Measurements from ENCODE around the gene STK40. TPM values are rescaled to one million over a fixed set of nuclear protein-coding genes. Genes with fewer than 3 reads are reported as not detected.

The STK40 gene
- total RNA-seq, 6 donors from 2014 or later = 26.2 to 100 (median 69.1) TPM

DNA sequence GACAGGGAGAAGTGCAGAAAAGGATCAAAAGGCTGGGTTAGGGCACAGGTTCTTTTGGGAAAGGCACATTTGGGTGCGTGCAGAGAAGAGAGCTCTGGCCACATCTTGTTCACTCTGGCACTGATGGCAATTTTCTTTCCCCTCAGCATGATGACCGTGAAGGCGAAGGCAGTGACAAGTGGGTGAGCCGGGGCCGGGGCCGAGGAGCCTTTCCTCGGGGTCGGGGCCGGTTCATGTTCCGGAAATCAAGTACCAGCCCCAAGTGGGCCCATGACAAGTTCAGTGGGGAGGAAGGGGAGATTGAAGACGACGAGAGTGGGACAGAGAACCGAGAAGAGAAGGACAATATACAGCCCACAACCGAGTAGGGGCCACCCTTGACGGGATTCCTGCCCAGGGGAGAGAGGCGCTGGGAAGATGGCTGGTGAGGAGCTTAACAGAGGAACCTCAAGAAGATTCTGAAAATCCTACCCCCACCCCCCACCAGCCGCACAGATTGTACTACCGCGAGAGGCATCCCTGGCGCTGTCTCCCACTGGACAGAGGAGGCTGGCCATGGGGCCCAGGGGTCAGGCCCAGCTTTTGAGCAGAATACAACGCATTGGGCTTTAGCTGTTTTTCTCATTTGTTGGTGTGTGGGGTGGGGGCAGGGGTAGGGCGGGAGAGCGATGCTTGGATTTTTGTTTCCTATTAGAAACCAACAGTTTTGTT is 81.9 kb downstream of the STK40 start:
- Histone ChIP-seq H3K4me3 (no peak overlapping the region), H3K9me3 (no peaks in the 10 kb centered on the region), H3K27ac (no peak overlapping the region), H3K36me3 (peaks cover 15 to 57% (median 43%) of the 10 kb centered on the region in 4 donors), H3K27me3 (no peaks in the 10 kb centered on the region), H3K4me1 (peaks cover 20 to 40% (median 35%) of the 10 kb centered on the region in 4 donors)
- 92 to 93% methylated on average over 23 of the region's 23 CpGs for WGBS, 2 donors
- no peak for ATAC-seq (ENCODE audit: low FRiP score in 2 of 2)
- no peak for TF ChIP-seq POLR2A (IDR thresholded peaks at IDR 0.05)
- TF ChIP-seq POLR2AphosphoS5 (IDR thresholded peaks at IDR 0.05) = no peak
- TF ChIP-seq, protein P1, sequence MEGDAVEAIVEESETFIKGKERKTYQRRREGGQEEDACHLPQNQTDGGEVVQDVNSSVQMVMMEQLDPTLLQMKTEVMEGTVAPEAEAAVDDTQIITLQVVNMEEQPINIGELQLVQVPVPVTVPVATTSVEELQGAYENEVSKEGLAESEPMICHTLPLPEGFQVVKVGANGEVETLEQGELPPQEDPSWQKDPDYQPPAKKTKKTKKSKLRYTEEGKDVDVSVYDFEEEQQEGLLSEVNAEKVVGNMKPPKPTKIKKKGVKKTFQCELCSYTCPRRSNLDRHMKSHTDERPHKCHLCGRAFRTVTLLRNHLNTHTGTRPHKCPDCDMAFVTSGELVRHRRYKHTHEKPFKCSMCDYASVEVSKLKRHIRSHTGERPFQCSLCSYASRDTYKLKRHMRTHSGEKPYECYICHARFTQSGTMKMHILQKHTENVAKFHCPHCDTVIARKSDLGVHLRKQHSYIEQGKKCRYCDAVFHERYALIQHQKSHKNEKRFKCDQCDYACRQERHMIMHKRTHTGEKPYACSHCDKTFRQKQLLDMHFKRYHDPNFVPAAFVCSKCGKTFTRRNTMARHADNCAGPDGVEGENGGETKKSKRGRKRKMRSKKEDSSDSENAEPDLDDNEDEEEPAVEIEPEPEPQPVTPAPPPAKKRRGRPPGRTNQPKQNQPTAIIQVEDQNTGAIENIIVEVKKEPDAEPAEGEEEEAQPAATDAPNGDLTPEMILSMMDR (IDR thresholded peaks at IDR 0.05) = no peak
- no peak for TF ChIP-seq EP300 (IDR thresholded peaks at IDR 0.05)
- peak in 1 of 2 donors; percentile 62 for DNase-seq

GRCh38 chr1:36303244-36303643 is 82.5 kb downstream of the STK40 start:
- H3K9me3 ChIP-seq = no peaks in the 10 kb centered on the region
- DNase-seq (no peak), ATAC-seq (ENCODE audit: low FRiP score in 2 of 2) (no peak)
- H3K4me3 ChIP-seq = no peak overlapping the region
- WGBS, 2 donors = 80 to 85% methylated on average over 5 of the region's 5 CpGs
- peaks cover 15 to 63% (median 49%) of the 10 kb centered on the region in 4 donors for H3K36me3 ChIP-seq
- no peak for TF ChIP-seq POLR2AphosphoS5 (IDR thresholded peaks at IDR 0.05)
- TF ChIP-seq, protein P1 (IDR thresholded peaks at IDR 0.05) = no peak
- no peak for TF ChIP-seq POLR2A (IDR thresholded peaks at IDR 0.05)
- no peak for TF ChIP-seq EP300 (IDR thresholded peaks at IDR 0.05)
- peaks cover 20 to 40% (median 35%) of the 10 kb centered on the region in 4 donors for H3K4me1 ChIP-seq
- no peaks in the 10 kb centered on the region for H3K27me3 ChIP-seq
- no peak overlapping the region for H3K27ac ChIP-seq

DNA sequence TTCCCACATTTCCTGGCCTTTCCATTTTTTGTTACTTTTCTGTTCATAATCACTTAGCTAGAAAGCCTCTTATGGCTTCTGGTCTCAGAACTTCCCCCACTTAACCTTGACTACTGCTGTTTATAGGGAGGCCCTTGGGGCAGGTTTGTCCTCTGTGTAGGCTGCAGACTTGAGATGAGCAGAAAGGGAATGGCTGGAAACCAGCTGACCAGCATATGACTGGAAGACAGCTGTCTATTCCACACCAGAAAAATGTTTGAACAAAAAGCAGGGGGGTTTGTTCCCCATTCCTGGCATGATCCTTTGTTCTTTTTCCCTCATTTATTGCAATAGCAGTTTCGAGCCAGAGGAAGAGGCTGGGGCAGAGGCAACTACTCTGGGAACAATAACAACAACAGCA is 84.5 kb downstream of the STK40 start:
- ATAC-seq (ENCODE audit: low FRiP score in 2 of 2) = no peak
- Histone ChIP-seq H3K4me3 (no peak overlapping the region), H3K9me3 (no peaks in the 10 kb centered on the region), H3K4me1 (peaks cover 14 to 28% (median 22%) of the 10 kb centered on the region in 4 donors), H3K27me3 (no peaks in the 10 kb centered on the region), H3K36me3 (peaks cover 15 to 83% (median 58%) of the 10 kb centered on the region in 4 donors), H3K27ac (peak overlapping the region in 3 of 4 donors; percentile 18 to 47 (median 31))
- WGBS, 2 donors = 67 to 84% methylated on average over 1 of the region's 1 CpG
- TF ChIP-seq, protein P1 (IDR thresholded peaks at IDR 0.05) = no peak
- TF ChIP-seq EP300 (IDR thresholded peaks at IDR 0.05) (no peak), POLR2AphosphoS5 (IDR thresholded peaks at IDR 0.05) (no peak), POLR2A (IDR thresholded peaks at IDR 0.05) (no peak)
- DNase-seq = no peak

DNA sequence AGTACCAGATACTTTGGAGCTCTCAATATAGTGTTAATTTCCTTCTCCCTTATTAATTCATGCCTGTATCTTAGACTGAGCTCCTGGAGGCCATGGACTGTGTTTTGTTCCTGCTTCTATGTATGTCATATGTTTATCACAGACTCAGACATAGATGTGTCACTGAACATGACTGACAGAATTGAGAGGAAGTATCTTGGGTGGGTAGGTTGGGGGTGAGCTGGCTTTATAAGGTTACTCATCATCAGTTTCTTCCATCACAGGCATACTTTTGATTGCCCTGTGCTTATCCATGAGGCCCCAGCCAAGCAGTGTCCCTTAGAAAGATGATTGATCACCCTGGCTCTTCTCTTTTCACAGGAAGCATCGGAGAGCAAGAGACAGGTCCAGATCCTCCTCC is 85.2 kb downstream of the STK40 start:
- Histone ChIP-seq H3K27me3 (no peaks in the 10 kb centered on the region), H3K27ac (peak overlapping the region in 3 of 4 donors; percentile 32 to 67 (median 47)), H3K4me3 (no peak overlapping the region), H3K36me3 (peaks cover 15 to 90% (median 59%) of the 10 kb centered on the region in 4 donors), H3K9me3 (no peaks in the 10 kb centered on the region), H3K4me1 (peaks cover 7 to 21% (median 15%) of the 10 kb centered on the region in 4 donors)
- WGBS, 2 donors = 73 to 100% methylated on average over 1 of the region's 1 CpG
- TF ChIP-seq POLR2A (IDR thresholded peaks at IDR 0.05) (no peak), EP300 (IDR thresholded peaks at IDR 0.05) (no peak)
- TF ChIP-seq, protein P1 (IDR thresholded peaks at IDR 0.05) = no peak
- DNase-seq = no peak
- ATAC-seq (ENCODE audit: low FRiP score in 2 of 2) = peak; percentile 15 to 48

All from upper lobe of left lung (tissue), 6 donors.